ENCODE measurements around the gene KDM6A.

- TF ChIP-seq CTCF (IDR thresholded peaks at IDR 0.05) (no peak), POLR2A (IDR thresholded peaks at IDR 0.05) (no peak)
These were observed 33.6 kb downstream of the KDM6A start for GRCh38 chrX:44906542-44906941.

All from esophagus squamous epithelium (tissue), 4 donors.